GM12878 (cell line): ENCODE measurements around the gene PLEKHA6. TPM values are rescaled to one million over a fixed set of nuclear protein-coding genes. Genes with fewer than 3 reads are reported as not detected.

Source experiments
- ATAC-seq: fragments of 200-7000 bp; cut with Tn5 transposase; 3 replicates; pipeline ENCODE4 v1.9.1; 2020; ENCODE audit warnings: mild to moderate bottlenecking, moderate library complexity
- BruUV-seq: library from RNA; stranded (reverse); fragments of 400-500 nt; replicated peaks from 2 replicates; lab custom pipeline; 2021; lab: Mats Ljungman, UMichigan
- CTCF ChIA-PET: fragments of 300-600 bp; sonication (Branson Sonifier 250); formaldehyde crosslinking; extraction: SDS; loops from one replicate; lab custom pipeline; 2021; ENCODE audit warnings: inconsistent platforms; lab: Yijun Ruan, JAX
- POLR2A ChIA-PET: fragments of 350-600 bp; formaldehyde crosslinking; extraction: SDS; loops from one replicate; lab custom pipeline; 2021; ENCODE audit warnings: inconsistent platforms; lab: Charles Lee
- RAD21 ChIA-PET: fragments of 300-600 bp; sonication (Branson Sonifier 250); formaldehyde crosslinking; loops from one replicate; lab custom pipeline; 2023; ENCODE audit warnings: antibody characterized with exemption; ENCODE audit not compliant: unreplicated experiment; lab: Charles Lee
- SMC1A ChIA-PET: fragments of 300-600 bp; sonication (Branson Sonifier 250); formaldehyde crosslinking; loops from one replicate; lab custom pipeline; 2023; ENCODE audit not compliant: unreplicated experiment, uncharacterized antibody; lab: Charles Lee
- DNase-seq: peaks from one replicate; pipeline ENCODE4 v3.0.0-alpha.2; 2011; ENCODE audit warnings: low read depth, low spot score
- FAIRE-seq: peaks from 3 replicates; lab custom pipeline; 2011; peaks lifted over from hg19 to GRCh38; lab: Jason Lieb, UNC
- H2AFZ ChIP-seq: 2 replicates; pipeline ENCODE4 v1.6.0; 2011; ENCODE audit warnings: low read depth, low read length, control low read depth; ENCODE audit not compliant: control insufficient read depth
- H3K27ac ChIP-seq: 2 replicates; pipeline ENCODE4 v1.5.1; 2011; ENCODE audit warnings: control low read depth; ENCODE audit not compliant: control insufficient read depth, insufficient read depth
- H3K27me3 ChIP-seq, 2 experiments: replicated peaks in 1 of 2; 2 replicates each; pipeline versions ENCODE4 v1.6.0 to v1.6.1; 2011; ENCODE audit warnings: low read length in 1 of 2; ENCODE audit not compliant: control insufficient read depth in 2 of 2, insufficient read depth in 2 of 2
- H3K36me3 ChIP-seq, 2 experiments: 2 replicates each; pipeline ENCODE4 v1.5.1; 2011; ENCODE audit warnings: low read length in 1 of 2; ENCODE audit not compliant: control insufficient read depth in 2 of 2, insufficient read depth in 2 of 2
- H3K4me1 ChIP-seq: 2 replicates; pipeline ENCODE4 v1.6.1; 2011; ENCODE audit warnings: mild to moderate bottlenecking, low read length, moderate library complexity, mixed read lengths; ENCODE audit not compliant: control insufficient read depth, insufficient read depth
- H3K4me2 ChIP-seq: 2 replicates; pipeline ENCODE4 v1.6.0; 2011; ENCODE audit warnings: control low read depth; ENCODE audit not compliant: control insufficient read depth, insufficient read depth
- H3K4me3 ChIP-seq: fragments of 200-600 bp; sonication (generic); 2 replicates; pipeline ENCODE4 v1.5.1; 2016
- H3K79me2 ChIP-seq: 2 replicates; pipeline ENCODE4 v1.6.0; 2011; ENCODE audit warnings: low read length; ENCODE audit not compliant: control insufficient read depth, insufficient read depth
- H3K9ac ChIP-seq: 2 replicates; pipeline ENCODE4 v1.8.0; 2011; ENCODE audit warnings: low read length, control low read depth, mixed read lengths; ENCODE audit not compliant: control insufficient read depth, insufficient read depth
- H3K9me3 ChIP-seq: replicated peaks from 3 replicates; pipeline ENCODE4 v1.5.1; 2011; ENCODE audit warnings: mild to moderate bottlenecking, low read length; ENCODE audit not compliant: control insufficient read depth, insufficient read depth
- H4K20me1 ChIP-seq: 2 replicates; pipeline ENCODE4 v1.6.0; 2011; ENCODE audit not compliant: control insufficient read depth, insufficient read depth
- ATF7 ChIP-seq: fragments of 450-650 bp; IDR thresholded peaks from 2 replicates; pipeline ENCODE4 v1.6.1; 2016; ENCODE audit warnings: low read depth, mild to moderate bottlenecking
- BRCA1 ChIP-seq: IDR thresholded peaks from 2 replicates; pipeline ENCODE4 v1.6.1; 2011; ENCODE audit warnings: low read depth, low read length, improper control_type of control experiment
- CBX3 ChIP-seq: fragments of 200-600 bp; sonication (generic); IDR thresholded peaks from 2 replicates; pipeline ENCODE4 v1.6.1; 2016; ENCODE audit warnings: low read depth, borderline replicate concordance
- CEBPB ChIP-seq, 2 experiments: fragments of 150-350 bp in 1 of 2; IDR thresholded peaks; 2 replicates each; pipeline ENCODE4 v1.6.1; 2012 to 2014; ENCODE audit warnings: low read depth in 2 of 2, low read length in 2 of 2, borderline replicate concordance in 1 of 2, inconsistent platforms in 1 of 2
- EP300 ChIP-seq, 2 experiments: fragments of 150-350 bp in 1 of 2; IDR thresholded peaks; 2 replicates each; pipeline ENCODE4 v1.6.1; 2011 to 2012; ENCODE audit warnings: low read depth in 2 of 2, low read length in 2 of 2, borderline replicate concordance in 1 of 2, improper control_type of control experiment in 1 of 2, inconsistent platforms in 1 of 2; ENCODE audit not compliant: control insufficient read depth in 1 of 2
- MEF2A ChIP-seq: IDR thresholded peaks from 2 replicates; pipeline ENCODE4 v1.6.1; 2011; ENCODE audit warnings: low read depth, mild to moderate bottlenecking, low read length, moderate library complexity; ENCODE audit not compliant: insufficient read depth
- RCOR1 ChIP-seq: conservative IDR thresholded peaks from 2 replicates; pipeline ENCODE4 v1.6.1; 2012; ENCODE audit warnings: low read depth, low read length, improper control_type of control experiment
- SMAD1 ChIP-seq: fragments of 450-650 bp; IDR thresholded peaks from 2 replicates; pipeline ENCODE4 v1.6.1; 2018; ENCODE audit warnings: mild to moderate bottlenecking, low read depth; ENCODE audit not compliant: partially characterized antibody
- WGBS: methylation state at CpG from one replicate; pipeline ENCODE4 v1.1.6; 2016; ENCODE audit warnings: low lambda C conversion rate; ENCODE audit not compliant: insufficient replicate concordance, insufficient coverage; ENCODE audit errors: missing lambda C conversion rate; 5-methylcytosine and 5-hydroxymethylcytosine counted together
- in situ Hi-C: fragments of 300-500 bp; cut with MboI; formaldehyde crosslinking; loops from 9 replicates; pipeline ENCODE4 v1.14.3; 2018; ENCODE audit warnings: mixed read lengths
- intact Hi-C: fragments of 100-400 bp; cut with micrococcal nuclease; formaldehyde crosslinking; loops from one replicate; pipeline ENCODE4 v1.14.2; 2022; ENCODE audit not compliant: unreplicated experiment
- polyA plus RNA-seq, 11 experiments: library from polyadenylated mRNA; depleted of rRNA in 4 of 11; unstranded in 6 of 11; stranded (reverse) in 5 of 11; fragments of >200 nt; fragmentation: Nextera tagmentation in 4 of 11; fragmentation: Illumina TruSeq in 1 of 11; extraction: Ambion mirVana in 4 of 11; extraction: Trizol in 1 of 11; gene quantifications; 1 replicate in 1 of 11; 2 replicates in 10 of 11; pipeline versions ENCODE4 v1.2.1 to v1.2.3, GENCODE V29; 2011 to 2016; ENCODE audit warnings: inconsistent platforms in 2 of 11, missing spikeins in 2 of 11, low read depth in 1 of 11
- total RNA-seq, 4 experiments: library from RNA; depleted of rRNA in 3 of 4; stranded (reverse); fragments of >200 nt in 3 of 4; fragmentation: Illumina TruSeq in 1 of 4; extraction: Trizol in 1 of 4; gene quantifications; 2 replicates each; pipeline versions ENCODE4 v1.2.1 to v1.2.3, GENCODE V29; 2013 to 2021
- TF ChIP-seq, protein P1 (sequence below): fragments of 450-650 bp; formaldehyde crosslinking; IDR thresholded peaks from 2 replicates; pipeline ENCODE4 v1.5.0; 2022; ENCODE audit warnings: mild to moderate bottlenecking, missing genetic modification characterization
- TF ChIP-seq, protein P2 (sequence below): fragments of 450-650 bp; IDR thresholded peaks from 2 replicates; pipeline ENCODE4 v1.6.1; 2017; ENCODE audit warnings: borderline replicate concordance
- TF ChIP-seq, protein P3 (sequence below): fragments of 450-650 bp; IDR thresholded peaks from 2 replicates; pipeline ENCODE4 v1.6.1; 2017; ENCODE audit warnings: mild to moderate bottlenecking, moderate library complexity
- TF ChIP-seq, protein P4 (sequence below): IDR thresholded peaks from 2 replicates; pipeline ENCODE4 v1.6.1; 2012; ENCODE audit warnings: low read depth, low read length, improper control_type of control experiment

PLEKHA6 gene
- total and polyA plus RNA-seq, 10 of the 15 experiments (the other 5 are each of a cell fraction or from before 2014, with no cell fraction given), result 0.04 to 0.81 (median 0.19) TPM; not detected in 4

DNA sequence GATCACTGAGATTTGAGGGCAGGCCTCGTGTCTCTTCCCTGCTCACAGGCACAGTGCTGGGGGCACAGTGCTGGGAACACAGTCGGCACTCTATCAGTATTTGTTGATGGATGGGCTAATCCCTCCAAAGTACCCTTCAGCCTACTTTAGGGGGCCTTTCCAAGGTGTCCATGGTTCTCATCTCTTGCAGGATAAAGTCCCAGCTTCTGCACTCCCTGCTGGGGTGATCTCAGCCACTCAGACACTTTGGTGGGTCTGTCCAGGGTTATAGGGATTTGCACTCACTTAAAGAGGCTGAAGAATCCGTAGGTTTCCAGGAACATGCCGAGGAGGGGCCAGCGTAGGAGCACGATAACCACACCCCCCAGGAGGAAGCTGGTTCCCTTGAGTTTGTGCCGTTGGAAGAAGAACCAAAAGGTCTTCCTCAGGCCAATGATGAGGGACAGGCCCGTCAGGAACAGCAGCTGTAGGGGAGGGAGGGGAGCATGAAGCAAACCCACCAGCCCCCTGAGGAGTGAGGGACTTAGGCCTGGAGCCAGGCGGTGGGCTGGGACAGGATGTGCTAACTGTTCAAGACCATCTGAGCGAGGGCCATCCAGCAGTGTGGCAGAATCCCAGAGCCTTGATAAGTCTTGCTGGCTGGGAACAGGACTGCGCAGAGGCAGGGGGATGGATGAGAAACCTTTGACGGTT lies 158.2 kb downstream of the PLEKHA6 start:
- Histone ChIP-seq H3K4me1 (no peaks in the 10 kb centered on the region), H3K4me2 (no peak overlapping the region), H3K27ac (no peak overlapping the region), H3K4me3 (no peak overlapping the region), H3K79me2 (no peaks in the 10 kb centered on the region), H4K20me1 (no peaks in the 10 kb centered on the region), H3K27me3 (peaks cover 0 to 2% of the 10 kb centered on the region in 2 experiments; a peak in 3 of 4 replicates), H3K9ac (no peak overlapping the region), H3K36me3 (no peaks in the 10 kb centered on the region), H3K9me3 (no peaks in the 10 kb centered on the region), H2AFZ (no peak overlapping the region)
- no peak for ATAC-seq
- POLR2A ChIA-PET, result interaction anchor here (1.0 kb wide), 1 partner anchor 10 kb away, joined by 4 read pairs; no protein-coding TSS in a partner anchor
- DNase-seq, result no peak
- in situ Hi-C loops (no loop called here), intact Hi-C loops (no loop called here)
- CTCF ChIA-PET, result interaction anchor here (1.5 kb wide), 1 partner anchor 10 kb away, joined by 3 read pairs; no protein-coding TSS in a partner anchor
- no TSS peak for BruUV-seq
- no peak for TF ChIP-seq MEF2A
- TF ChIP-seq CBX3, result no peak
- no peak for TF ChIP-seq BRCA1
- TF ChIP-seq, protein P1, sequence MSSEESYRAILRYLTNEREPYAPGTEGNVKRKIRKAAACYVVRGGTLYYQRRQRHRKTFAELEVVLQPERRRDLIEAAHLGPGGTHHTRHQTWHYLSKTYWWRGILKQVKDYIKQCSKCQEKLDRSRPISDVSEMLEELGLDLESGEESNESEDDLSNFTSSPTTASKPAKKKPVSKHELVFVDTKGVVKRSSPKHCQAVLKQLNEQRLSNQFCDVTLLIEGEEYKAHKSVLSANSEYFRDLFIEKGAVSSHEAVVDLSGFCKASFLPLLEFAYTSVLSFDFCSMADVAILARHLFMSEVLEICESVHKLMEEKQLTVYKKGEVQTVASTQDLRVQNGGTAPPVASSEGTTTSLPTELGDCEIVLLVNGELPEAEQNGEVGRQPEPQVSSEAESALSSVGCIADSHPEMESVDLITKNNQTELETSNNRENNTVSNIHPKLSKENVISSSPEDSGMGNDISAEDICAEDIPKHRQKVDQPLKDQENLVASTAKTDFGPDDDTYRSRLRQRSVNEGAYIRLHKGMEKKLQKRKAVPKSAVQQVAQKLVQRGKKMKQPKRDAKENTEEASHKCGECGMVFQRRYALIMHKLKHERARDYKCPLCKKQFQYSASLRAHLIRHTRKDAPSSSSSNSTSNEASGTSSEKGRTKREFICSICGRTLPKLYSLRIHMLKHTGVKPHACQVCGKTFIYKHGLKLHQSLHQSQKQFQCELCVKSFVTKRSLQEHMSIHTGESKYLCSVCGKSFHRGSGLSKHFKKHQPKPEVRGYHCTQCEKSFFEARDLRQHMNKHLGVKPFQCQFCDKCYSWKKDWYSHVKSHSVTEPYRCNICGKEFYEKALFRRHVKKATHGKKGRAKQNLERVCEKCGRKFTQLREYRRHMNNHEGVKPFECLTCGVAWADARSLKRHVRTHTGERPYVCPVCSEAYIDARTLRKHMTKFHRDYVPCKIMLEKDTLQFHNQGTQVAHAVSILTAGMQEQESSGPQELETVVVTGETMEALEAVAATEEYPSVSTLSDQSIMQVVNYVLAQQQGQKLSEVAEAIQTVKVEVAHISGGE (CRISPR knock-in tag), result no peak
- no peak for TF ChIP-seq CEBPB (IDR thresholded peaks at IDR 0.05; ENCODE audit: borderline replicate concordance in 1 of 2, low read depth in 2 of 2, low read length in 2 of 2)
- TF ChIP-seq, protein P2, sequence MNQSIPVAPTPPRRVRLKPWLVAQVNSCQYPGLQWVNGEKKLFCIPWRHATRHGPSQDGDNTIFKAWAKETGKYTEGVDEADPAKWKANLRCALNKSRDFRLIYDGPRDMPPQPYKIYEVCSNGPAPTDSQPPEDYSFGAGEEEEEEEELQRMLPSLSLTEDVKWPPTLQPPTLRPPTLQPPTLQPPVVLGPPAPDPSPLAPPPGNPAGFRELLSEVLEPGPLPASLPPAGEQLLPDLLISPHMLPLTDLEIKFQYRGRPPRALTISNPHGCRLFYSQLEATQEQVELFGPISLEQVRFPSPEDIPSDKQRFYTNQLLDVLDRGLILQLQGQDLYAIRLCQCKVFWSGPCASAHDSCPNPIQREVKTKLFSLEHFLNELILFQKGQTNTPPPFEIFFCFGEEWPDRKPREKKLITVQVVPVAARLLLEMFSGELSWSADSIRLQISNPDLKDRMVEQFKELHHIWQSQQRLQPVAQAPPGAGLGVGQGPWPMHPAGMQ, result no peak
- no peak for TF ChIP-seq RCOR1
- no peak for TF ChIP-seq SMAD1
- no peak for TF ChIP-seq EP300 (IDR thresholded peaks at IDR 0.05; ENCODE audit: borderline replicate concordance in 1 of 2, control insufficient read depth in 1 of 2, low read depth in 2 of 2, low read length in 2 of 2)
- TF ChIP-seq, protein P3, sequence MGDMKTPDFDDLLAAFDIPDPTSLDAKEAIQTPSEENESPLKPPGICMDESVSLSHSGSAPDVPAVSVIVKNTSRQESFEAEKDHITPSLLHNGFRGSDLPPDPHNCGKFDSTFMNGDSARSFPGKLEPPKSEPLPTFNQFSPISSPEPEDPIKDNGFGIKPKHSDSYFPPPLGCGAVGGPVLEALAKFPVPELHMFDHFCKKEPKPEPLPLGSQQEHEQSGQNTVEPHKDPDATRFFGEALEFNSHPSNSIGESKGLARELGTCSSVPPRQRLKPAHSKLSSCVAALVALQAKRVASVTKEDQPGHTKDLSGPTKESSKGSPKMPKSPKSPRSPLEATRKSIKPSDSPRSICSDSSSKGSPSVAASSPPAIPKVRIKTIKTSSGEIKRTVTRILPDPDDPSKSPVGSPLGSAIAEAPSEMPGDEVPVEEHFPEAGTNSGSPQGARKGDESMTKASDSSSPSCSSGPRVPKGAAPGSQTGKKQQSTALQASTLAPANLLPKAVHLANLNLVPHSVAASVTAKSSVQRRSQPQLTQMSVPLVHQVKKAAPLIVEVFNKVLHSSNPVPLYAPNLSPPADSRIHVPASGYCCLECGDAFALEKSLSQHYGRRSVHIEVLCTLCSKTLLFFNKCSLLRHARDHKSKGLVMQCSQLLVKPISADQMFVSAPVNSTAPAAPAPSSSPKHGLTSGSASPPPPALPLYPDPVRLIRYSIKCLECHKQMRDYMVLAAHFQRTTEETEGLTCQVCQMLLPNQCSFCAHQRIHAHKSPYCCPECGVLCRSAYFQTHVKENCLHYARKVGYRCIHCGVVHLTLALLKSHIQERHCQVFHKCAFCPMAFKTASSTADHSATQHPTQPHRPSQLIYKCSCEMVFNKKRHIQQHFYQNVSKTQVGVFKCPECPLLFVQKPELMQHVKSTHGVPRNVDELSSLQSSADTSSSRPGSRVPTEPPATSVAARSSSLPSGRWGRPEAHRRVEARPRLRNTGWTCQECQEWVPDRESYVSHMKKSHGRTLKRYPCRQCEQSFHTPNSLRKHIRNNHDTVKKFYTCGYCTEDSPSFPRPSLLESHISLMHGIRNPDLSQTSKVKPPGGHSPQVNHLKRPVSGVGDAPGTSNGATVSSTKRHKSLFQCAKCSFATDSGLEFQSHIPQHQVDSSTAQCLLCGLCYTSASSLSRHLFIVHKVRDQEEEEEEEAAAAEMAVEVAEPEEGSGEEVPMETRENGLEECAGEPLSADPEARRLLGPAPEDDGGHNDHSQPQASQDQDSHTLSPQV, result no peak
- TF ChIP-seq, protein P4, sequence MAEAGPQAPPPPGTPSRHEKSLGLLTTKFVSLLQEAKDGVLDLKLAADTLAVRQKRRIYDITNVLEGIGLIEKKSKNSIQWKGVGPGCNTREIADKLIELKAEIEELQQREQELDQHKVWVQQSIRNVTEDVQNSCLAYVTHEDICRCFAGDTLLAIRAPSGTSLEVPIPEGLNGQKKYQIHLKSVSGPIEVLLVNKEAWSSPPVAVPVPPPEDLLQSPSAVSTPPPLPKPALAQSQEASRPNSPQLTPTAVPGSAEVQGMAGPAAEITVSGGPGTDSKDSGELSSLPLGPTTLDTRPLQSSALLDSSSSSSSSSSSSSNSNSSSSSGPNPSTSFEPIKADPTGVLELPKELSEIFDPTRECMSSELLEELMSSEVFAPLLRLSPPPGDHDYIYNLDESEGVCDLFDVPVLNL, result no peak
- no peak for TF ChIP-seq ATF7
- RAD21 ChIA-PET, result no interaction called here
- SMC1A ChIA-PET, result interaction anchor here (1.0 kb wide), 1 partner anchor 198 kb away, joined by 3 read pairs; no protein-coding TSS in a partner anchor
- FAIRE-seq, result no peak
- WGBS, result 24% methylated on average over 12 of the region's 12 CpGs
